ENCODE data around the gene ZNF500. TPM values are rescaled to one million over a fixed set of nuclear protein-coding genes. Genes with fewer than 3 reads are reported as not detected.

The ZNF500 gene
- total and polyA plus RNA-seq, 2 experiments from 2014 or later, result 5.8 to 15.3 TPM

- ATAC-seq, result no peak
- no peaks in the 10 kb centered on the region for H3K9me2 ChIP-seq (ENCODE audit: insufficient read depth)
- H3K27me3 ChIP-seq (ENCODE audit: insufficient read depth), result no peaks in the 10 kb centered on the region
- no peak overlapping the region; the same call in 1 of the 2 replicates for H2AFZ ChIP-seq
- Mint-ChIP-seq H3K36me3 (ENCODE audit: low read depth) (peaks cover 8% of the 10 kb centered on the region; the same call in 2 of the 3 replicates), H3K9me3 (peaks cover 3% of the 10 kb centered on the region; the same call in 2 of the 3 replicates), H3K27me3 (ENCODE audit: insufficient read depth, low read depth, poor library complexity) (peaks cover 15% of the 10 kb centered on the region), H3K27ac (no peak overlapping the region), H3K4me1 (no peaks in the 10 kb centered on the region), H3K4me3 (no peak overlapping the region)
- no peaks in the 10 kb centered on the region for H3K36me3 ChIP-seq (ENCODE audit: insufficient read depth)
- H4K20me1 ChIP-seq (replicated peaks; ENCODE audit: insufficient read depth), result no peaks in the 10 kb centered on the region
- H3F3A ChIP-seq (replicated peaks; ENCODE audit: low read depth), result no peaks in the 10 kb centered on the region
- no peaks in the 10 kb centered on the region for H3K4me1 ChIP-seq (ENCODE audit: insufficient read depth)
- no peak for DNase-seq (ENCODE audit: low spot score)
- no peaks in the 10 kb centered on the region for H3K79me2 ChIP-seq (replicated peaks; ENCODE audit: insufficient read depth)
- no peak overlapping the region for H3K4me2 ChIP-seq
- no peak overlapping the region for H3K27ac ChIP-seq (ENCODE audit: low read depth)
- TF ChIP-seq ZNF331 (CRISPR knock-in tag; IDR thresholded peaks at IDR 0.05; ENCODE audit: low read depth) (no peak), CTCF (conservative IDR thresholded peaks at IDR 0.05; ENCODE audit: low read depth in 2 of 2) (no peak), NANOG (IDR thresholded peaks at IDR 0.05; ENCODE audit: borderline replicate concordance) (no peak), JUNB (IDR thresholded peaks at IDR 0.05; ENCODE audit: unreplicated experiment) (no peak), STAT1 (IDR thresholded peaks at IDR 0.05; ENCODE audit: unreplicated experiment) (no peak), ZNF114 (CRISPR knock-in tag; IDR thresholded peaks at IDR 0.05) (no peak), POLR2AphosphoS5 (IDR thresholded peaks at IDR 0.05; ENCODE audit: low read depth) (no peak), CREB1 (CRISPR knock-in tag; IDR thresholded peaks at IDR 0.05; ENCODE audit: low read depth) (no peak), EZH2 (IDR thresholded peaks at IDR 0.05; ENCODE audit: low read depth, unreplicated experiment) (no peak), EZH2phosphoT487 (IDR thresholded peaks at IDR 0.05; ENCODE audit: unreplicated experiment) (no peak)
- TF ChIP-seq, protein P1, sequence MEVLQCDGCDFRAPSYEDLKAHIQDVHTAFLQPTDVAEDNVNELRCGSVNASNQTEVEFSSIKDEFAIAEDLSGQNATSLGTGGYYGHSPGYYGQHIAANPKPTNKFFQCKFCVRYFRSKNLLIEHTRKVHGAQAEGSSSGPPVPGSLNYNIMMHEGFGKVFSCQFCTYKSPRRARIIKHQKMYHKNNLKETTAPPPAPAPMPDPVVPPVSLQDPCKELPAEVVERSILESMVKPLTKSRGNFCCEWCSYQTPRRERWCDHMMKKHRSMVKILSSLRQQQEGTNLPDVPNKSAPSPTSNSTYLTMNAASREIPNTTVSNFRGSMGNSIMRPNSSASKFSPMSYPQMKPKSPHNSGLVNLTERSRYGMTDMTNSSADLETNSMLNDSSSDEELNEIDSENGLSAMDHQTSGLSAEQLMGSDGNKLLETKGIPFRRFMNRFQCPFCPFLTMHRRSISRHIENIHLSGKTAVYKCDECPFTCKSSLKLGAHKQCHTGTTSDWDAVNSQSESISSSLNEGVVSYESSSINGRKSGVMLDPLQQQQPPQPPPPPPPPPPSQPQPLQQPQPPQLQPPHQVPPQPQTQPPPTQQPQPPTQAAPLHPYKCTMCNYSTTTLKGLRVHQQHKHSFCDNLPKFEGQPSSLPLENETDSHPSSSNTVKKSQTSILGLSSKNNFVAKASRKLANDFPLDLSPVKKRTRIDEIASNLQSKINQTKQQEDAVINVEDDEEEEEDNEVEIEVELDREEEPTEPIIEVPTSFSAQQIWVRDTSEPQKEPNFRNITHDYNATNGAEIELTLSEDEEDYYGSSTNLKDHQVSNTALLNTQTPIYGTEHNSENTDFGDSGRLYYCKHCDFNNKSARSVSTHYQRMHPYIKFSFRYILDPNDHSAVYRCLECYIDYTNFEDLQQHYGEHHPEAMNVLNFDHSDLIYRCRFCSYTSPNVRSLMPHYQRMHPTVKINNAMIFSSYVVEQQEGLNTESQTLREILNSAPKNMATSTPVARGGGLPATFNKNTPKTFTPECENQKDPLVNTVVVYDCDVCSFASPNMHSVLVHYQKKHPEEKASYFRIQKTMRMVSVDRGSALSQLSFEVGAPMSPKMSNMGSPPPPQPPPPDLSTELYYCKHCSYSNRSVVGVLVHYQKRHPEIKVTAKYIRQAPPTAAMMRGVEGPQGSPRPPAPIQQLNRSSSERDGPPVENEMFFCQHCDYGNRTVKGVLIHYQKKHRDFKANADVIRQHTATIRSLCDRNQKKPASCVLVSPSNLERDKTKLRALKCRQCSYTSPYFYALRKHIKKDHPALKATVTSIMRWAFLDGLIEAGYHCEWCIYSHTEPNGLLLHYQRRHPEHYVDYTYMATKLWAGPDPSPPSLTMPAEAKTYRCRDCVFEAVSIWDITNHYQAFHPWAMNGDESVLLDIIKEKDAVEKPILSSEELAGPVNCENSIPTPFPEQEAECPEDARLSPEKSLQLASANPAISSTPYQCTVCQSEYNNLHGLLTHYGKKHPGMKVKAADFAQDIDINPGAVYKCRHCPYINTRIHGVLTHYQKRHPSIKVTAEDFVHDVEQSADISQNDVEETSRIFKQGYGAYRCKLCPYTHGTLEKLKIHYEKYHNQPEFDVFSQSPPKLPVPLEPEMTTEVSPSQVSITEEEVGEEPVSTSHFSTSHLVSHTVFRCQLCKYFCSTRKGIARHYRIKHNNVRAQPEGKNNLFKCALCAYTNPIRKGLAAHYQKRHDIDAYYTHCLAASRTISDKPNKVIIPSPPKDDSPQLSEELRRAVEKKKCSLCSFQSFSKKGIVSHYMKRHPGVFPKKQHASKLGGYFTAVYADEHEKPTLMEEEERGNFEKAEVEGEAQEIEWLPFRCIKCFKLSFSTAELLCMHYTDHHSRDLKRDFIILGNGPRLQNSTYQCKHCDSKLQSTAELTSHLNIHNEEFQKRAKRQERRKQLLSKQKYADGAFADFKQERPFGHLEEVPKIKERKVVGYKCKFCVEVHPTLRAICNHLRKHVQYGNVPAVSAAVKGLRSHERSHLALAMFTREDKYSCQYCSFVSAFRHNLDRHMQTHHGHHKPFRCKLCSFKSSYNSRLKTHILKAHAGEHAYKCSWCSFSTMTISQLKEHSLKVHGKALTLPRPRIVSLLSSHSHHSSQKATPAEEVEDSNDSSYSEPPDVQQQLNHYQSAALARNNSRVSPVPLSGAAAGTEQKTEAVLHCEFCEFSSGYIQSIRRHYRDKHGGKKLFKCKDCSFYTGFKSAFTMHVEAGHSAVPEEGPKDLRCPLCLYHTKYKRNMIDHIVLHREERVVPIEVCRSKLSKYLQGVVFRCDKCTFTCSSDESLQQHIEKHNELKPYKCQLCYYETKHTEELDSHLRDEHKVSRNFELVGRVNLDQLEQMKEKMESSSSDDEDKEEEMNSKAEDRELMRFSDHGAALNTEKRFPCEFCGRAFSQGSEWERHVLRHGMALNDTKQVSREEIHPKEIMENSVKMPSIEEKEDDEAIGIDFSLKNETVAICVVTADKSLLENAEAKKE (CRISPR knock-in tag; IDR thresholded peaks at IDR 0.05), result no peak
- TF ChIP-seq, protein P2, sequence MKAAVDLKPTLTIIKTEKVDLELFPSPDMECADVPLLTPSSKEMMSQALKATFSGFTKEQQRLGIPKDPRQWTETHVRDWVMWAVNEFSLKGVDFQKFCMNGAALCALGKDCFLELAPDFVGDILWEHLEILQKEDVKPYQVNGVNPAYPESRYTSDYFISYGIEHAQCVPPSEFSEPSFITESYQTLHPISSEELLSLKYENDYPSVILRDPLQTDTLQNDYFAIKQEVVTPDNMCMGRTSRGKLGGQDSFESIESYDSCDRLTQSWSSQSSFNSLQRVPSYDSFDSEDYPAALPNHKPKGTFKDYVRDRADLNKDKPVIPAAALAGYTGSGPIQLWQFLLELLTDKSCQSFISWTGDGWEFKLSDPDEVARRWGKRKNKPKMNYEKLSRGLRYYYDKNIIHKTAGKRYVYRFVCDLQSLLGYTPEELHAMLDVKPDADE (IDR thresholded peaks at IDR 0.05), result no peak
- TF ChIP-seq, protein P3, sequence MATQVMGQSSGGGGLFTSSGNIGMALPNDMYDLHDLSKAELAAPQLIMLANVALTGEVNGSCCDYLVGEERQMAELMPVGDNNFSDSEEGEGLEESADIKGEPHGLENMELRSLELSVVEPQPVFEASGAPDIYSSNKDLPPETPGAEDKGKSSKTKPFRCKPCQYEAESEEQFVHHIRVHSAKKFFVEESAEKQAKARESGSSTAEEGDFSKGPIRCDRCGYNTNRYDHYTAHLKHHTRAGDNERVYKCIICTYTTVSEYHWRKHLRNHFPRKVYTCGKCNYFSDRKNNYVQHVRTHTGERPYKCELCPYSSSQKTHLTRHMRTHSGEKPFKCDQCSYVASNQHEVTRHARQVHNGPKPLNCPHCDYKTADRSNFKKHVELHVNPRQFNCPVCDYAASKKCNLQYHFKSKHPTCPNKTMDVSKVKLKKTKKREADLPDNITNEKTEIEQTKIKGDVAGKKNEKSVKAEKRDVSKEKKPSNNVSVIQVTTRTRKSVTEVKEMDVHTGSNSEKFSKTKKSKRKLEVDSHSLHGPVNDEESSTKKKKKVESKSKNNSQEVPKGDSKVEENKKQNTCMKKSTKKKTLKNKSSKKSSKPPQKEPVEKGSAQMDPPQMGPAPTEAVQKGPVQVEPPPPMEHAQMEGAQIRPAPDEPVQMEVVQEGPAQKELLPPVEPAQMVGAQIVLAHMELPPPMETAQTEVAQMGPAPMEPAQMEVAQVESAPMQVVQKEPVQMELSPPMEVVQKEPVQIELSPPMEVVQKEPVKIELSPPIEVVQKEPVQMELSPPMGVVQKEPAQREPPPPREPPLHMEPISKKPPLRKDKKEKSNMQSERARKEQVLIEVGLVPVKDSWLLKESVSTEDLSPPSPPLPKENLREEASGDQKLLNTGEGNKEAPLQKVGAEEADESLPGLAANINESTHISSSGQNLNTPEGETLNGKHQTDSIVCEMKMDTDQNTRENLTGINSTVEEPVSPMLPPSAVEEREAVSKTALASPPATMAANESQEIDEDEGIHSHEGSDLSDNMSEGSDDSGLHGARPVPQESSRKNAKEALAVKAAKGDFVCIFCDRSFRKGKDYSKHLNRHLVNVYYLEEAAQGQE (IDR thresholded peaks at IDR 0.05; ENCODE audit: unreplicated experiment), result no peak
- no peak overlapping the region for H3K4me3 ChIP-seq
Measured at GRCh38 chr16:4777339-4778049, 10.5 kb upstream of the ZNF500 start.

Measured in GM23338 (cell line).